IMR-90 (cell line): ENCODE measurements around the gene PTPRH. TPM values are rescaled to one million over a fixed set of nuclear protein-coding genes. Genes with fewer than 3 reads are reported as not detected.
A peak's percentile ranks its signal among the peaks of the same experiment; 100 is the strongest.

ENCODE experiments used
- ATAC-seq: fragments of 200-7000 bp; cut with Tn5 transposase; 2 replicates; pipeline ENCODE4 v1.9.1; 2020; ENCODE audit warnings: low read depth, mild to moderate bottlenecking, moderate library complexity
- BruUV-seq: library from RNA; stranded (reverse); fragments of 400-500 nt; replicated peaks from 2 replicates; lab custom pipeline; 2021; lab: Mats Ljungman, UMichigan
- CTCF ChIA-PET: fragments of 300-600 bp; formaldehyde crosslinking; extraction: SDS; loops from one replicate; lab custom pipeline; 2021; ENCODE audit warnings: antibody characterized with exemption; lab: Yijun Ruan, JAX
- POLR2A ChIA-PET: fragments of 300-600 bp; sonication (Branson Sonifier 250); formaldehyde crosslinking; loops from one replicate; lab custom pipeline; 2022; ENCODE audit warnings: antibody characterized with exemption; ENCODE audit not compliant: unreplicated experiment; lab: Charles Lee
- DNase-seq: peaks from one replicate; pipeline ENCODE4 v3.0.0; 2013
- H2AFZ ChIP-seq: replicated peaks from 2 replicates; pipeline ENCODE3; 2013; ENCODE audit warnings: low read length, mild to moderate bottlenecking; ENCODE audit not compliant: poor library complexity
- H2AK5ac ChIP-seq: 2 replicates; pipeline ENCODE4 v1.6.1; 2013; ENCODE audit warnings: low read depth, low read length, inconsistent platforms
- H2AK9ac ChIP-seq: replicated peaks from 2 replicates; pipeline ENCODE3; 2013; ENCODE audit warnings: mild to moderate bottlenecking, low read depth, low read length, moderate library complexity; ENCODE audit not compliant: poor library complexity
- H2BK120ac ChIP-seq: 2 replicates; pipeline ENCODE4 v1.6.1; 2013; ENCODE audit warnings: low read depth, low read length, inconsistent platforms
- H2BK15ac ChIP-seq: 3 replicates; pipeline ENCODE4 v1.6.1; 2013; ENCODE audit warnings: low read depth, low read length, inconsistent platforms
- H2BK20ac ChIP-seq: 2 replicates; pipeline ENCODE4 v1.6.1; 2013; ENCODE audit warnings: low read depth, mild to moderate bottlenecking, inconsistent platforms, low read length, moderate library complexity
- H2BK5ac ChIP-seq: 2 replicates; pipeline ENCODE4 v1.6.1; 2013; ENCODE audit warnings: mild to moderate bottlenecking, low read depth, low read length, inconsistent platforms; ENCODE audit not compliant: poor library complexity, severe bottlenecking
- H3K14ac ChIP-seq: replicated peaks from 2 replicates; pipeline ENCODE4 v1.6.1; 2013; ENCODE audit warnings: low read depth, low read length, inconsistent platforms
- H3K18ac ChIP-seq: 2 replicates; pipeline ENCODE4 v1.6.1; 2013; ENCODE audit warnings: low read depth, low read length, control low read depth
- H3K23ac ChIP-seq: 2 replicates; pipeline ENCODE4 v1.6.1; 2013; ENCODE audit warnings: low read depth, low read length, inconsistent platforms
- H3K27ac ChIP-seq: 2 replicates; pipeline ENCODE4 v1.5.1; 2013; ENCODE audit warnings: mild to moderate bottlenecking, control low read depth, low read length; ENCODE audit not compliant: insufficient read depth
- H3K27me3 ChIP-seq: 2 replicates; pipeline ENCODE4 v1.6.1; 2013; ENCODE audit warnings: low read length; ENCODE audit not compliant: control insufficient read depth, insufficient read depth
- H3K36me3 ChIP-seq: 2 replicates; pipeline ENCODE4 v1.6.1; 2013; ENCODE audit warnings: low read length, mixed read lengths; ENCODE audit not compliant: control insufficient read depth, insufficient read depth
- H3K4ac ChIP-seq: 2 replicates; pipeline ENCODE4 v1.6.1; 2013; ENCODE audit warnings: low read depth, low read length, inconsistent platforms
- H3K4me1 ChIP-seq: 2 replicates; pipeline ENCODE4 v1.6.1; 2013; ENCODE audit warnings: low read length, mixed read lengths; ENCODE audit not compliant: control insufficient read depth, insufficient read depth
- H3K4me2 ChIP-seq: 2 replicates; pipeline ENCODE4 v1.6.1; 2013; ENCODE audit warnings: low read depth, mild to moderate bottlenecking, control low read depth, low read length, moderate library complexity
- H3K4me3 ChIP-seq: 2 replicates; pipeline ENCODE4 v1.5.1; 2013; ENCODE audit warnings: low read depth, mild to moderate bottlenecking, control low read depth, low read length, moderate library complexity; ENCODE audit not compliant: insufficient read depth
- H3K56ac ChIP-seq: 2 replicates; pipeline ENCODE4 v1.6.1; 2013; ENCODE audit warnings: low read length, inconsistent platforms; ENCODE audit not compliant: insufficient read depth; ENCODE audit errors: extremely low read depth
- H3K79me1 ChIP-seq, 2 experiments: 2 replicates each; pipeline ENCODE4 v1.6.1; 2013; ENCODE audit warnings: low read length in 2 of 2, inconsistent platforms in 1 of 2, low read depth in 1 of 2
- H3K9ac ChIP-seq: 2 replicates; pipeline ENCODE4 v1.6.1; 2013; ENCODE audit warnings: low read depth, low read length, control low read depth
- H3K9me1 ChIP-seq: 2 replicates; pipeline ENCODE4 v1.6.1; 2013; ENCODE audit warnings: low read length, inconsistent platforms; ENCODE audit not compliant: insufficient read depth
- H3K9me3 ChIP-seq: 2 replicates; pipeline ENCODE4 v1.6.1; 2013; ENCODE audit warnings: low read length; ENCODE audit not compliant: control insufficient read depth, insufficient read depth
- H4K20me1 ChIP-seq: 2 replicates; pipeline ENCODE4 v1.6.1; 2013; ENCODE audit warnings: low read length, inconsistent platforms; ENCODE audit not compliant: insufficient read depth
- H4K5ac ChIP-seq: 2 replicates; pipeline ENCODE4 v1.6.1; 2013; ENCODE audit warnings: mild to moderate bottlenecking, low read depth, low read length, control low read depth
- H4K8ac ChIP-seq, 2 experiments: 2 replicates each; pipeline ENCODE4 v1.6.1; 2013; ENCODE audit warnings: low read depth in 2 of 2, low read length in 2 of 2, control low read depth in 1 of 2, inconsistent platforms in 1 of 2
- H4K91ac ChIP-seq: 2 replicates; pipeline ENCODE4 v1.6.1; 2013; ENCODE audit warnings: low read depth, low read length, inconsistent platforms; ENCODE audit not compliant: insufficient read depth
- BHLHE40 ChIP-seq: fragments of 150-350 bp; IDR thresholded peaks from 2 replicates; pipeline ENCODE4 v1.6.1; 2016; ENCODE audit warnings: mild to moderate bottlenecking, low read depth, low read length
- CEBPB ChIP-seq: IDR thresholded peaks from 2 replicates; pipeline ENCODE4 v1.6.1; 2012; ENCODE audit warnings: low read depth, low read length, improper control_type of control experiment
- CHD1 ChIP-seq: IDR thresholded peaks from 2 replicates; pipeline ENCODE4 v1.6.1; 2012; ENCODE audit warnings: low read depth, low read length, improper control_type of control experiment
- CTCF ChIP-seq: conservative IDR thresholded peaks from 2 replicates; pipeline ENCODE4 v1.5.1; 2012; ENCODE audit warnings: mild to moderate bottlenecking, low read depth, low read length, improper control_type of control experiment
- ELK1 ChIP-seq: fragments of 150-350 bp; IDR thresholded peaks from 2 replicates; pipeline ENCODE4 v1.6.1; 2016; ENCODE audit warnings: low read depth, mild to moderate bottlenecking, low read length, moderate library complexity, borderline replicate concordance
- FOS ChIP-seq: fragments of 150-350 bp; IDR thresholded peaks from 2 replicates; pipeline ENCODE4 v1.6.1; 2016; ENCODE audit warnings: low read depth, low read length
- MAFK ChIP-seq: IDR thresholded peaks from 2 replicates; pipeline ENCODE4 v1.6.1; 2012; ENCODE audit warnings: low read depth, low read length, improper control_type of control experiment
- MAZ ChIP-seq: IDR thresholded peaks from 2 replicates; pipeline ENCODE4 v1.6.1; 2012; ENCODE audit warnings: low read depth, mild to moderate bottlenecking, low read length, improper control_type of control experiment, moderate library complexity, borderline replicate concordance
- MXI1 ChIP-seq: IDR thresholded peaks from 2 replicates; pipeline ENCODE4 v1.6.1; 2012; ENCODE audit warnings: low read depth, mild to moderate bottlenecking, low read length, moderate library complexity, borderline replicate concordance
- NFE2L2 ChIP-seq: fragments of 150-350 bp; IDR thresholded peaks from 2 replicates; pipeline ENCODE4 v1.6.1; 2016; ENCODE audit warnings: low read depth, mild to moderate bottlenecking, low read length
- POLR2A ChIP-seq: IDR thresholded peaks from 2 replicates; pipeline ENCODE4 v1.6.1; 2012; ENCODE audit warnings: mild to moderate bottlenecking, low read depth, low read length
- RAD21 ChIP-seq: IDR thresholded peaks from 2 replicates; pipeline ENCODE4 v1.6.1; 2012; ENCODE audit warnings: low read length, improper control_type of control experiment
- RCOR1 ChIP-seq: IDR thresholded peaks from 2 replicates; pipeline ENCODE4 v1.6.1; 2012; ENCODE audit warnings: mild to moderate bottlenecking, low read length, improper control_type of control experiment; ENCODE audit not compliant: insufficient replicate concordance
- RFX5 ChIP-seq: IDR thresholded peaks from 2 replicates; pipeline ENCODE4 v1.8.0; 2012; ENCODE audit warnings: low read depth, mild to moderate bottlenecking, low read length, moderate library complexity
- SMC3 ChIP-seq: fragments of 150-350 bp; IDR thresholded peaks from 2 replicates; pipeline ENCODE4 v1.6.1; 2016; ENCODE audit warnings: low read depth, mild to moderate bottlenecking, antibody characterized with exemption, low read length, moderate library complexity
- USF2 ChIP-seq: fragments of 150-350 bp; IDR thresholded peaks from 2 replicates; pipeline ENCODE4 v1.6.1; 2017; ENCODE audit warnings: mild to moderate bottlenecking, antibody characterized with exemption, low read length, low read depth
- WGBS, 2 experiments: methylation state at CpG; one replicate each; pipeline versions ENCODE4 v1.1.5 to v1.1.7; 2013; ENCODE audit warnings: missing lambda C conversion rate in 2 of 2; ENCODE audit not compliant: insufficient read length in 1 of 2; ENCODE audit errors: extremely low coverage in 2 of 2; 5-methylcytosine and 5-hydroxymethylcytosine counted together
- dilution Hi-C: fragments of 300-500 bp; cut with HindIII; formaldehyde crosslinking; loops from one replicate; pipeline ENCODE4 v1.14.3; 2018; ENCODE audit warnings: low sequenced_read_pairs; ENCODE audit not compliant: unreplicated experiment
- in situ Hi-C: fragments of 300-500 bp; cut with MboI; formaldehyde crosslinking; loops from 3 replicates; pipeline ENCODE4 v1.14.3; 2019; ENCODE audit warnings: low sequenced_read_pairs, inconsistent platforms, mixed read lengths
- intact Hi-C: fragments of 100-400 bp; cut with micrococcal nuclease; formaldehyde crosslinking; loops from 2 replicates; pipeline ENCODE4 v1.10.0; 2022
- polyA plus RNA-seq, 3 experiments: library from polyadenylated mRNA; depleted of rRNA; stranded (reverse); fragments of >200 nt; gene quantifications; 2 replicates each; pipeline ENCODE4 v1.2.3, GENCODE V29; 2012; ENCODE audit warnings: low replicate concordance in 1 of 3
- total RNA-seq: library from RNA; depleted of rRNA; stranded (reverse); fragments of >200 nt; gene quantifications from 2 replicates; pipeline ENCODE4 v1.2.3, GENCODE V29; 2012

The PTPRH gene
- total and polyA plus RNA-seq, 2 of the 4 experiments (the other 2 are of a cell fraction): 1.3 to 3.4 TPM

- H2BK15ac ChIP-seq: no peak overlapping the region
- no peak overlapping the region for H4K91ac ChIP-seq
- no peaks in the 10 kb centered on the region for H3K79me1 ChIP-seq
- H3K56ac ChIP-seq: no peak overlapping the region
- POLR2A ChIA-PET: no interaction called here
- no peaks in the 10 kb centered on the region for H3K9me3 ChIP-seq
- no peak for DNase-seq
- peak; percentile 3; the same call in 1 of the 2 replicates for ATAC-seq
- H2BK5ac ChIP-seq: no peak overlapping the region
- peak overlapping the region; percentile 91 for H2AFZ ChIP-seq
- no peak overlapping the region for H2BK20ac ChIP-seq
- peak overlapping the region; percentile 30; the same call in 1 of the 2 replicates for H3K14ac ChIP-seq
- no peak overlapping the region for H3K18ac ChIP-seq
- H4K5ac ChIP-seq: no peak overlapping the region; the same call in 1 of the 2 replicates
- peak overlapping the region; percentile 17 for H3K9ac ChIP-seq
- no peaks in the 10 kb centered on the region for H3K36me3 ChIP-seq
- no peaks in the 10 kb centered on the region for H3K9me1 ChIP-seq
- H2AK5ac ChIP-seq: no peak overlapping the region
- CTCF ChIA-PET: no interaction called here
- no TSS peak for BruUV-seq
- TF ChIP-seq SMC3 (no peak), POLR2A (no peak), USF2 (no peak), RFX5 (no peak), FOS (no peak), BHLHE40 (no peak), MAZ (no peak), CEBPB (no peak), ELK1 (no peak), NFE2L2 (no peak), RAD21 (no peak), RCOR1 (no peak), CHD1 (no peak), MXI1 (no peak), MAFK (no peak), CTCF (no peak)
- peak overlapping the region; percentile 50 to 95; a peak in 2 of 4 replicates for H4K8ac ChIP-seq
- H2BK120ac ChIP-seq: no peak overlapping the region
- H3K4me1 ChIP-seq: peaks cover 4% of the 10 kb centered on the region; the same call in 1 of the 2 replicates
- in situ Hi-C loops: no loop called here
- intact Hi-C loops: no loop called here
- WGBS, 2 experiments: 0% methylated on average over 13 of the region's 32 CpGs; no CpG with 5 or more reads in 1 of the 2 experiments
- peak overlapping the region; percentile 68 for H3K4me2 ChIP-seq
- H4K20me1 ChIP-seq: peaks cover 3% of the 10 kb centered on the region
- peak overlapping the region; percentile 14 for H3K4me3 ChIP-seq
- dilution Hi-C loops: no loop called here
- peak overlapping the region; percentile 78 for H2AK9ac ChIP-seq
- no peak overlapping the region; the same call in 1 of the 2 replicates for H3K23ac ChIP-seq
- H3K27me3 ChIP-seq: peaks cover 17% of the 10 kb centered on the region
- H3K4ac ChIP-seq: peak overlapping the region; percentile 65; the same call in 1 of the 2 replicates
- H3K27ac ChIP-seq: no peak overlapping the region; the same call in 1 of the 2 replicates
Observed at GRCh38 chr19:55173186-55173713, 36.1 kb downstream of the PTPRH start.
